Measurements from ENCODE around the gene AFP. TPM values are rescaled to one million over a fixed set of nuclear protein-coding genes. Genes with fewer than 3 reads are reported as not detected.

The AFP gene
- total and polyA plus RNA-seq, 2 donors (not counting 1 experiment from before 2014, with no cell fraction given) = not detected

DNA sequence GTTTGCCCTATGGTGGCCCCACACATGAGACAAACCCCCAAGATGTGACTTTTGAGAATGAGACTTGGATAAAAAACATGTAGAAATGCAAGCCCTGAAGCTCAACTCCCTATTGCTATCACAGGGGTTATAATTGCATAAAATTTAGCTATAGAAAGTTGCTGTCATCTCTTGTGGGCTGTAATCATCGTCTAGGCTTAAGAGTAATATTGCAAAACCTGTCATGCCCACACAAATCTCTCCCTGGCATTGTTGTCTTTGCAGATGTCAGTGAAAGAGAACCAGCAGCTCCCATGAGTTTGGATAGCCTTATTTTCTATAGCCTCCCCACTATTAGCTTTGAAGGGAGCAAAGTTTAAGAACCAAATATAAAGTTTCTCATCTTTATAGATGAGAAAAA is 17.3 kb upstream of the AFP start:
- CTCF ChIA-PET = no interaction called here
- Histone ChIP-seq H2AFZ (ENCODE audit: insufficient read depth, low read depth, low read length, poor library complexity, severe bottlenecking) (no peak overlapping the region), H3K9ac (ENCODE audit: low read length) (no peak overlapping the region), H3K36me3 (replicated peaks in 1 of 2; ENCODE audit: control extremely low read depth in 1 of 2, control insufficient read depth in 1 of 2, extremely low read depth in 1 of 2, insufficient read depth in 2 of 2, low read length in 1 of 2) (no peaks in the 10 kb centered on the region), H3K27ac (ENCODE audit: low read length in 2 of 2) (no peak overlapping the region), H4K20me1 (ENCODE audit: control insufficient read depth, insufficient read depth, low read length, poor library complexity, severe bottlenecking) (no peaks in the 10 kb centered on the region), H3K79me2 (ENCODE audit: control insufficient read depth, insufficient read depth, low read length) (no peaks in the 10 kb centered on the region), H3K9me3 (ENCODE audit: control extremely low read depth in 1 of 3, control insufficient read depth in 2 of 3, insufficient read depth in 1 of 3, low read length in 2 of 3) (no peaks in the 10 kb centered on the region), H3K4me3 (ENCODE audit: control extremely low read depth in 1 of 5, extremely low read depth in 1 of 5, insufficient read depth in 1 of 5, low read depth in 2 of 5, low read length in 4 of 5) (no peak overlapping the region), H3K27me3 (replicated peaks in 1 of 4; ENCODE audit: control extremely low read depth in 1 of 4, control insufficient read depth in 3 of 4, insufficient read depth in 4 of 4, low read length in 3 of 4) (peaks cover 0 to 3% (median 0%) of the 10 kb centered on the region in 4 experiments), H3K4me1 (ENCODE audit: control insufficient read depth in 2 of 2, insufficient read depth in 2 of 2, low read length in 2 of 2) (no peaks in the 10 kb centered on the region), H3K4me2 (replicated peaks; ENCODE audit: low read depth, low read length, poor library complexity, severe bottlenecking) (no peak overlapping the region)
- Mint-ChIP-seq H3K27me3 (peaks cover 7% of the 10 kb centered on the region), H3K4me3 (no peak overlapping the region), H3K9me3 (ENCODE audit: insufficient read depth) (no peaks in the 10 kb centered on the region), H3K4me1 (no peaks in the 10 kb centered on the region), H3K27ac (no peak overlapping the region)
- TF ChIP-seq EZH2 (IDR thresholded peaks at IDR 0.05; ENCODE audit: borderline replicate concordance, insufficient read depth, low read depth, low read length, poor library complexity, severe bottlenecking) = no peak
- TF ChIP-seq, protein P1, sequence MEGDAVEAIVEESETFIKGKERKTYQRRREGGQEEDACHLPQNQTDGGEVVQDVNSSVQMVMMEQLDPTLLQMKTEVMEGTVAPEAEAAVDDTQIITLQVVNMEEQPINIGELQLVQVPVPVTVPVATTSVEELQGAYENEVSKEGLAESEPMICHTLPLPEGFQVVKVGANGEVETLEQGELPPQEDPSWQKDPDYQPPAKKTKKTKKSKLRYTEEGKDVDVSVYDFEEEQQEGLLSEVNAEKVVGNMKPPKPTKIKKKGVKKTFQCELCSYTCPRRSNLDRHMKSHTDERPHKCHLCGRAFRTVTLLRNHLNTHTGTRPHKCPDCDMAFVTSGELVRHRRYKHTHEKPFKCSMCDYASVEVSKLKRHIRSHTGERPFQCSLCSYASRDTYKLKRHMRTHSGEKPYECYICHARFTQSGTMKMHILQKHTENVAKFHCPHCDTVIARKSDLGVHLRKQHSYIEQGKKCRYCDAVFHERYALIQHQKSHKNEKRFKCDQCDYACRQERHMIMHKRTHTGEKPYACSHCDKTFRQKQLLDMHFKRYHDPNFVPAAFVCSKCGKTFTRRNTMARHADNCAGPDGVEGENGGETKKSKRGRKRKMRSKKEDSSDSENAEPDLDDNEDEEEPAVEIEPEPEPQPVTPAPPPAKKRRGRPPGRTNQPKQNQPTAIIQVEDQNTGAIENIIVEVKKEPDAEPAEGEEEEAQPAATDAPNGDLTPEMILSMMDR (IDR thresholded peaks at IDR 0.05) = no peak
- no peak for DNase-seq
- intact Hi-C loops (cut with micrococcal nuclease) = no loop called here
- no peak for ATAC-seq (ENCODE audit: low read depth)
- no CpG with 5 or more reads among the region's 1 CpG for WGBS (ENCODE audit: insufficient coverage)
- POLR2A ChIA-PET = no interaction called here

DNA sequence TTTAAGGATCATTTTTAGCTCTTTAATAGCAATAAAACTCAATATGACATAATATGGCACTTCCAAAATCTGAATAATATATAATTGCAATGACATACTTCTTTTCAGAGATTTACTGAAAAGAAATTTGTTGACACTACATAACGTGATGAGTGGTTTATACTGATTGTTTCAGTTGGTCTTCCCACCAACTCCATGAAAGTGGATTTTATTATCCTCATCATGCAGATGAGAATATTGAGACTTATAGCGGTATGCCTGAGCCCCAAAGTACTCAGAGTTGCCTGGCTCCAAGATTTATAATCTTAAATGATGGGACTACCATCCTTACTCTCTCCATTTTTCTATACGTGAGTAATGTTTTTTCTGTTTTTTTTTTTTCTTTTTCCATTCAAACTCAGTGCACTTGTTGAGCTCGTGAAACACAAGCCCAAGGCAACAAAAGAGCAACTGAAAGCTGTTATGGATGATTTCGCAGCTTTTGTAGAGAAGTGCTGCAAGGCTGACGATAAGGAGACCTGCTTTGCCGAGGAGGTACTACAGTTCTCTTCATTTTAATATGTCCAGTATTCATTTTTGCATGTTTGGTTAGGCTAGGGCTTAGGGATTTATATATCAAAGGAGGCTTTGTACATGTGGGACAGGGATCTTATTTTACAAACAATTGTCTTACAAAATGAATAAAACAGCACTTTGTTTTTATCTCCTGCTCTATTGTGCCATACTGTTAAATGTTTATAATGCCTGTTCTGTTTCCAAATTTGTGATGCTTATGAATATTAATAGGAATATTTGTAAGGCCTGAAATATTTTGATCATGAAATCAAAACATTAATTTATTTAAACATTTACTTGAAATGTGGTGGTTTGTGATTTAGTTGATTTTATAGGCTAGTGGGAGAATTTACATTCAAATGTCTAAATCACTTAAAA is 16.6 kb upstream of the AFP start:
- H3K27me3 ChIP-seq (replicated peaks in 1 of 4; ENCODE audit: control extremely low read depth in 1 of 4, control insufficient read depth in 3 of 4, insufficient read depth in 4 of 4, low read length in 3 of 4) = peaks cover 0 to 3% (median 0%) of the 10 kb centered on the region in 4 experiments
- H3K27me3 Mint-ChIP-seq = peaks cover 7% of the 10 kb centered on the region
- intact Hi-C loops (cut with micrococcal nuclease) = no loop called here
- H3K27ac ChIP-seq (ENCODE audit: low read length in 2 of 2) = no peak overlapping the region
- H3K9me3 ChIP-seq (ENCODE audit: control extremely low read depth in 1 of 3, control insufficient read depth in 2 of 3, insufficient read depth in 1 of 3, low read length in 2 of 3) = no peaks in the 10 kb centered on the region
- no CpG with 5 or more reads among the region's 7 CpGs for WGBS (ENCODE audit: insufficient coverage)
- no peak overlapping the region for H3K4me3 Mint-ChIP-seq
- H4K20me1 ChIP-seq (ENCODE audit: control insufficient read depth, insufficient read depth, low read length, poor library complexity, severe bottlenecking) = no peaks in the 10 kb centered on the region
- no peak for TF ChIP-seq EZH2 (IDR thresholded peaks at IDR 0.05; ENCODE audit: borderline replicate concordance, insufficient read depth, low read depth, low read length, poor library complexity, severe bottlenecking)
- TF ChIP-seq, protein P1 (IDR thresholded peaks at IDR 0.05) = no peak
- H3K4me3 ChIP-seq (ENCODE audit: control extremely low read depth in 1 of 5, extremely low read depth in 1 of 5, insufficient read depth in 1 of 5, low read depth in 2 of 5, low read length in 4 of 5) = no peak overlapping the region
- no peak overlapping the region for H3K27ac Mint-ChIP-seq
- H3K4me2 ChIP-seq (replicated peaks; ENCODE audit: low read depth, low read length, poor library complexity, severe bottlenecking) = no peak overlapping the region
- DNase-seq (no peak), ATAC-seq (ENCODE audit: low read depth) (no peak)
- no peaks in the 10 kb centered on the region for H3K4me1 Mint-ChIP-seq
- H3K4me1 ChIP-seq (ENCODE audit: control insufficient read depth in 2 of 2, insufficient read depth in 2 of 2, low read length in 2 of 2) = no peaks in the 10 kb centered on the region
- ChIA-PET POLR2A (no interaction called here), CTCF (no interaction called here)
- H2AFZ ChIP-seq (ENCODE audit: insufficient read depth, low read depth, low read length, poor library complexity, severe bottlenecking) = no peak overlapping the region
- H3K79me2 ChIP-seq (ENCODE audit: control insufficient read depth, insufficient read depth, low read length) = no peaks in the 10 kb centered on the region
- no peaks in the 10 kb centered on the region for H3K36me3 ChIP-seq (replicated peaks in 1 of 2; ENCODE audit: control extremely low read depth in 1 of 2, control insufficient read depth in 1 of 2, extremely low read depth in 1 of 2, insufficient read depth in 2 of 2, low read length in 1 of 2)
- no peak overlapping the region for H3K9ac ChIP-seq (ENCODE audit: low read length)
- H3K9me3 Mint-ChIP-seq (ENCODE audit: insufficient read depth) = no peaks in the 10 kb centered on the region
